Measurements from ENCODE around the gene PHF12. TPM values are rescaled to one million over a fixed set of nuclear protein-coding genes. Genes with fewer than 3 reads are reported as not detected.

PHF12 gene
- total RNA-seq, 1 experiment from 2014 or later, result 79.1 TPM

GRCh38 chr17:28917465-28917864 lies 33.9 kb downstream of the PHF12 start:
- in situ Hi-C loops (cut with HindIII; ENCODE audit: low pct_unique_long_range_greater_than_20kb, low sequenced_read_pairs) (no loop called here), intact Hi-C loops (cut with micrococcal nuclease; ENCODE audit: unreplicated experiment) (no loop called here)
- CTCF ChIA-PET, result no interaction called here
- Histone ChIP-seq H3K4me3 (ENCODE audit: low read depth in 2 of 2, low read length in 2 of 2) (no peak overlapping the region), H3K27me3 (ENCODE audit: control insufficient read depth, insufficient read depth, low read length) (no peaks in the 10 kb centered on the region), H3K4me1 (ENCODE audit: control insufficient read depth, insufficient read depth, low read length) (no peaks in the 10 kb centered on the region), H3K9me3 (ENCODE audit: control insufficient read depth, insufficient read depth, low read depth, low read length) (no peaks in the 10 kb centered on the region), H3K36me3 (ENCODE audit: control insufficient read depth, insufficient read depth, low read length) (peaks cover 43% of the 10 kb centered on the region), H3K27ac (ENCODE audit: low read length) (no peak overlapping the region)
- POLR2A ChIA-PET, result no interaction called here
- no TSS peak for BruUV-seq (replicated peaks)
- TF ChIP-seq POLR2AphosphoS5 (IDR thresholded peaks at IDR 0.05; ENCODE audit: low read depth, low read length) (no peak), TCF7L2 (IDR thresholded peaks at IDR 0.05; ENCODE audit: low read depth, low read length) (no peak), SIN3A (IDR thresholded peaks at IDR 0.05; ENCODE audit: borderline replicate concordance, insufficient read depth, low read depth, low read length) (no peak), CTCF (IDR thresholded peaks at IDR 0.05) (no peak), REST (IDR thresholded peaks at IDR 0.05; ENCODE audit: insufficient read depth in 1 of 2, low read depth in 2 of 2, low read length in 1 of 2) (no peak)
- no peak for DNase-seq (ENCODE audit: low read depth, low spot score)
- ATAC-seq, result no peak

- intact Hi-C loops (cut with micrococcal nuclease; ENCODE audit: unreplicated experiment), result no loop called here
- ChIA-PET POLR2A (no interaction called here), CTCF (interaction anchor here (1.0 kb wide), 1 partner anchor 44 kb away, joined by 4 read pairs; no protein-coding TSS in a partner anchor)
- Histone ChIP-seq H3K4me3 (ENCODE audit: low read depth in 2 of 2, low read length in 2 of 2) (no peak overlapping the region), H3K27ac (ENCODE audit: low read length) (no peak overlapping the region), H3K4me1 (ENCODE audit: control insufficient read depth, insufficient read depth, low read length) (no peaks in the 10 kb centered on the region), H3K36me3 (ENCODE audit: control insufficient read depth, insufficient read depth, low read length) (peaks cover 44% of the 10 kb centered on the region), H3K27me3 (ENCODE audit: control insufficient read depth, insufficient read depth, low read length) (no peaks in the 10 kb centered on the region), H3K9me3 (ENCODE audit: control insufficient read depth, insufficient read depth, low read depth, low read length) (no peaks in the 10 kb centered on the region)
- in situ Hi-C loops (cut with HindIII; ENCODE audit: low pct_unique_long_range_greater_than_20kb, low sequenced_read_pairs), result no loop called here
- BruUV-seq (replicated peaks), result no TSS peak
- ATAC-seq (no peak), DNase-seq (ENCODE audit: low read depth, low spot score) (no peak)
- TF ChIP-seq POLR2AphosphoS5 (IDR thresholded peaks at IDR 0.05; ENCODE audit: low read depth, low read length), result no peak
- TF ChIP-seq CTCF (IDR thresholded peaks at IDR 0.05), result no peak
- no peak for TF ChIP-seq SIN3A (IDR thresholded peaks at IDR 0.05; ENCODE audit: borderline replicate concordance, insufficient read depth, low read depth, low read length)
- TF ChIP-seq TCF7L2 (IDR thresholded peaks at IDR 0.05; ENCODE audit: low read depth, low read length), result no peak
- TF ChIP-seq REST (IDR thresholded peaks at IDR 0.05; ENCODE audit: insufficient read depth in 1 of 2, low read depth in 2 of 2, low read length in 1 of 2), result no peak
Measured at GRCh38 chr17:28917029-28917428, 34.3 kb downstream of the PHF12 start.
